ENCODE results near the gene E2F2. TPM values are rescaled to one million over a fixed set of nuclear protein-coding genes. Genes with fewer than 3 reads are reported as not detected.

Gene E2F2
- total RNA-seq = 1 to 10 TPM in 5 of 6 donors, under 1 TPM in 1; 0.69 to 1.9 (median 1.1) TPM

DNA sequence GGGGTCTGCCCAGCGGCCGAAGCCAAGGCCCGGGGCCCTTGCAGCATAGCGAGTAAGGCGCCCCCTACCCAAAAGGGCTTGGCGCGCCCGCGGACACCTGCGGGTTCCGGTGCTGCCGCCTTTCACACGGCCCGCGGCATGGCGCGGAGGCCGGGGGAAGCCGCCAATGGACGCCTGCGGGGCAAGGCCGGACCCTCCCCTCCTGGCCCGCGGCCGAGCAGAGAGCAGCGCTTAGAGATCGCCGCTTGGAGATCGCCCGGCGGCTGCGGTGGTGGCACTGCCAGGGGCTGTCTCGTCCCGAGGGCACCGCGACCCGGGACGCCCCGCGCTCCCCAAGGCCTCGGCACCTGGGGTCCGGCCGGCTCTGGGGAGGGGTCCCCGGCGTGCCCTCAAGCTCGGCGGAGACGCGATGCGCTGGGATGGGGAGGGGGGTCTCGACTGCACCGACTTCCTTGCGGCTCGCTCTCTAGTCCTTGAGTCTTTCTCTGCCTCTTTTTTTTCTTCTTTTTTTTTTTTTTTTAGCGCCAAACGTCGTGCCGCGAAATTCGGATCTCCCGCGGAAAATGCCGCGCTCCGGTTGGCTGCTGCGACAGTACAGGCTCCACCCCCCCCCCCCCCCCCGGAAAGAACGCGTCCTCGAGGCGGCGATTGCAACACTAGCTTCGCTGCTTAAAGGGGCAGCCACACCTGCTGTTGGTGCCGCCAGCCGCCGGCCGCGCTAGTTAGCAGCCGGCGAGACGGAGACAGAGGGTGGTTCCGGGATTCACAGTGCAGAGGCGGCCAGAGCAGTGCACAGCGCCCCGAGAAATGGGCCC lies at the start of gene E2F2:
Gene E2F2, minus strand, starts transcription at position 487 of the 815 bp plus-strand sequence. Its CDS starts 440 bp downstream, at position 47.
- Histone ChIP-seq H3K36me3 (no peaks in the 10 kb centered on the region), H3K27me3 (no peaks in the 10 kb centered on the region), H3K9me3 (no peaks in the 10 kb centered on the region), H3K27ac (peak within 1 kb of the TSS in 3 of 4 donors; percentile 27 to 82 (median 44)), H3K4me3 (peak within 1 kb of the TSS; percentile 30 to 65 (median 58)), H3K4me1 (peaks cover 41 to 74% (median 52%) of the 10 kb centered on the region in 4 donors)
- peak; percentile 91 to 93 for DNase-seq
- ATAC-seq (ENCODE audit: low FRiP score in 2 of 2) = peak; percentile 70 to 78
- WGBS, 2 donors = 1 to 2% methylated on average over 54 to 66 of the region's 85 CpGs
- no peak for TF ChIP-seq POLR2AphosphoS5 (IDR thresholded peaks at IDR 0.05)
- TF ChIP-seq CTCF (IDR thresholded peaks at IDR 0.05) = peak in 1 of 6 experiments; percentile 31
- TF ChIP-seq POLR2A (IDR thresholded peaks at IDR 0.05) = peak in 1 of 4 donors; percentile 27

GRCh38 chr1:23578997-23579363 lies 47.9 kb upstream of the E2F2 start:
- peak overlapping the region; percentile 9 to 87 (median 44) for H3K27ac ChIP-seq
- DNase-seq (no peak), ATAC-seq (ENCODE audit: low FRiP score in 2 of 2) (no peak)
- H3K9me3 ChIP-seq = no peaks in the 10 kb centered on the region
- H3K4me1 ChIP-seq = peaks cover 28 to 51% (median 35%) of the 10 kb centered on the region in 4 donors
- TF ChIP-seq CTCF (IDR thresholded peaks at IDR 0.05) (no peak), POLR2A (IDR thresholded peaks at IDR 0.05) (no peak), POLR2AphosphoS5 (IDR thresholded peaks at IDR 0.05) (no peak), EP300 (IDR thresholded peaks at IDR 0.05) (no peak)
- H3K4me3 ChIP-seq = no peak overlapping the region
- no peaks in the 10 kb centered on the region for H3K27me3 ChIP-seq
- no peaks in the 10 kb centered on the region for H3K36me3 ChIP-seq
- 90% methylated on average over 6 of the region's 6 CpGs for WGBS, 2 donors

GRCh38 chr1:23578311-23578996 lies 47.4 kb upstream of the E2F2 start:
- peak in 1 of 2 donors; percentile 27 for ATAC-seq (ENCODE audit: low FRiP score in 2 of 2)
- no peaks in the 10 kb centered on the region for H3K27me3 ChIP-seq
- H3K9me3 ChIP-seq = no peaks in the 10 kb centered on the region
- peak overlapping the region; percentile 4 to 87 (median 77) for H3K27ac ChIP-seq
- peak; percentile 49 to 71 for TF ChIP-seq POLR2AphosphoS5 (IDR thresholded peaks at IDR 0.05)
- no peak for TF ChIP-seq POLR2A (IDR thresholded peaks at IDR 0.05)
- peak in 1 of 4 donors; percentile 41 for TF ChIP-seq EP300 (IDR thresholded peaks at IDR 0.05)
- H3K36me3 ChIP-seq = no peaks in the 10 kb centered on the region
- no peak overlapping the region for H3K4me3 ChIP-seq
- H3K4me1 ChIP-seq = peaks cover 28 to 51% (median 35%) of the 10 kb centered on the region in 4 donors
- no peak for DNase-seq
- WGBS, 2 donors = 48 to 55% methylated on average over 4 of the region's 4 CpGs

DNA sequence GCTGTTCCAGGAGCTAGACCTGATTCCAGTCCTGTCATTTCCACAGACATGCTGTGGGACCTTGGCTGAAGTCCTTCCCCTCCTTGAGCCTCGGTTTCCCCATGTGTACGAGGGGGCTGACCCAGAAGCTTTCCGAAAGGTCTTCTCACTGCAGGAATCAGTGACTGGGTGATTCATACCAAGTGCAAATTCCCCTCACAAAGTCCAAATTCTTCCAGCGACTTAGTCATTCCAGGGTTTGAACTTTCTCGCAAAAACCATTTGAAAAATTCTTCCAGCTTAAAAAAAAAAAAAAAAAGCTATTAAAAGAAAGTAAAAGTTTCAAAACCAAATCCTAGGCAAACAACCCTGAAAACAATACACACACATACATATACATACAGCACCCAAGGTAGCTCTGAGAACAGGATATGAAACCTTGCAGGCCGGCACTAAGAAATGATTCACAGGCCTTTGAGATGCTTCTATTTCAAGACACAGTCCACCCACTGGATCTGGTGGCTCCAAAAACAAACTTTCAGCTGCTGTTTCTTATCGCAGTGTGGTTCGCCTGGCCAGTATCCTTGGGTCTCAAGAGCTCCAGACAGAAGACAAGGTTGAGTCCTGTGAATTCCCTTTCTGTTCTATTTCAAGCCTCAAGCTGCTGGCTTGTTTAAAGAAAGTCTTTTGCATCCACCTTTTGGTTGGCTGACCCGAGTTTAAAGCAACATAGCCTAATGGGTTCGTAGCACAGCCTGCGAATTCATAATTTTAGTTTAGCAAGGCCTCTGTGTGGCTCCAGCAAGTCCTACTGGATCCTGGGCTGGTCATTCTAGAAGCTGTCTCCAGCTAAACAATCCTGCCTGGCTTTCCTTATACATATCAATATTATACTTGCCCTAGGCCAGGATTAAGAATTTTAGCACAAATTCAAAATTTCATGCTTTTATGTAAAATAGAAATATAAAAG lies 46.3 kb upstream of the E2F2 start:
- Histone ChIP-seq H3K4me1 (peaks cover 28 to 51% (median 35%) of the 10 kb centered on the region in 4 donors), H3K36me3 (no peaks in the 10 kb centered on the region), H3K4me3 (no peak overlapping the region), H3K27me3 (no peaks in the 10 kb centered on the region), H3K9me3 (no peaks in the 10 kb centered on the region), H3K27ac (peak overlapping the region; percentile 48 to 87 (median 77))
- TF ChIP-seq EP300 (IDR thresholded peaks at IDR 0.05) (no peak), POLR2AphosphoS5 (IDR thresholded peaks at IDR 0.05) (peak in 1 of 2 donors; percentile 38)
- peak; percentile 4 to 77 for ATAC-seq (ENCODE audit: low FRiP score in 2 of 2)
- WGBS, 2 donors = 51 to 64% methylated on average over 11 of the region's 11 CpGs
- no peak for DNase-seq

DNA sequence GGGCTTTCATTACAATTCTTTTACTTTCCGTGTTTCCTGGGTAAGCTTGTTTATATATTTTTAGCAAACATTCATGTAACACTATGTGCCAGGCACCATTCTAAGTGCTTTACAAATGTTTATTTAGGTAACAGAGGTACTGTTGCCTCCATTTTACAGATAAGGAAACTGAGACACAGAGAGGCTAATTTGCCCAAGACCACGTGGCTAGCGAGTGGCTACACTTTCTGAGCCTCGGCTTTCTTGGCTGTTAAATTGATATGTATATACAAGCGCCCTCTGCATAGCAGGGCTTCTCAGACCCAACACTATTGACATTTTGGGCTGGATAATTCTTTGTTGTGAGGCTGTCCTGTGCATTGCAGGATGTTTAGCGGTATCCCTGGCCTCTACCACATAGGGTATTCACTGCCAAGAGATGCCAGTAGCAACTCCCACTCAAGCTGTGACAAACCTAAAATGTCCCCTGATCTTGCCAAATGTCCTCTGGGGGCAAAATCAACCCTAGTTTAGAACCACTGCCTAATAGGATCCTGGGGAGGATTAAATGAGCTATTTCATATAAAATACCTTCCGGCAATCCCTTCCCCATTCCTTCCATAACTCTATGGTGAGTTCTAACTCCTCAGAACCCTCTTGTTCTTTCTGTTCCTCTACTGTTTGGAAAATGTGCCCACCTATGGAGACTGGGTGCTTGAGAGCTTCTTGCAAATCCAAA lies 45.5 kb upstream of the E2F2 start:
- H3K4me3 ChIP-seq = no peak overlapping the region
- H3K4me1 ChIP-seq = peaks cover 28 to 49% (median 35%) of the 10 kb centered on the region in 4 donors
- no peak for TF ChIP-seq POLR2AphosphoS5 (IDR thresholded peaks at IDR 0.05)
- no peak for TF ChIP-seq CTCF (IDR thresholded peaks at IDR 0.05)
- TF ChIP-seq POLR2A (IDR thresholded peaks at IDR 0.05) = no peak
- no peak for TF ChIP-seq EP300 (IDR thresholded peaks at IDR 0.05)
- DNase-seq (no peak), ATAC-seq (ENCODE audit: low FRiP score in 2 of 2) (peak in 1 of 2 donors; percentile 16)
- H3K27me3 ChIP-seq = no peaks in the 10 kb centered on the region
- H3K36me3 ChIP-seq = no peaks in the 10 kb centered on the region
- no peaks in the 10 kb centered on the region for H3K9me3 ChIP-seq
- 76 to 84% methylated on average over 7 of the region's 7 CpGs for WGBS, 2 donors
- H3K27ac ChIP-seq = peak overlapping the region; percentile 48 to 87 (median 77)
